ENCODE results near the gene SMPD2.

- TF ChIP-seq CTCF (IDR thresholded peaks at IDR 0.05; ENCODE audit: low read depth, low read length): no peak
- TF ChIP-seq MAX (IDR thresholded peaks at IDR 0.05; ENCODE audit: low read depth, low read length): peak; percentile 97
- TF ChIP-seq POLR2A (IDR thresholded peaks at IDR 0.05; ENCODE audit: extremely low read depth, insufficient read length): peak; percentile 45
Measured at GRCh38 chr6:109482905-109483734, 42.6 kb downstream of the SMPD2 start, which contains the start of gene ZBTB24.

All from NB4 (cell line).